HEK293 (cell line): ENCODE results near the gene LMO4.

Experiments used
- ATF2 ChIP-seq: fragments of 450-650 bp; formaldehyde crosslinking; IDR thresholded peaks from 2 replicates; pipeline ENCODE4 v1.5.1; 2016; ENCODE audit warnings: missing biosample characterization, missing genetic modification characterization, low read depth
- EGR2 ChIP-seq: fragments of 450-650 bp; formaldehyde crosslinking; IDR thresholded peaks from 2 replicates; pipeline ENCODE4 v1.5.1; 2016; ENCODE audit warnings: low read depth, missing biosample characterization, missing genetic modification characterization
- GLI4 ChIP-seq: fragments of 450-650 bp; formaldehyde crosslinking; IDR thresholded peaks from 2 replicates; pipeline ENCODE4 v1.5.1; 2016; ENCODE audit warnings: missing biosample characterization, missing genetic modification characterization
- HIC1 ChIP-seq: fragments of 450-650 bp; formaldehyde crosslinking; IDR thresholded peaks from 2 replicates; pipeline ENCODE4 v1.5.1; 2016; ENCODE audit warnings: missing biosample characterization, missing genetic modification characterization
- MYNN ChIP-seq: fragments of 450-650 bp; formaldehyde crosslinking; IDR thresholded peaks from 2 replicates; pipeline ENCODE4 v1.5.1; 2016; ENCODE audit warnings: missing biosample characterization, missing genetic modification characterization, borderline replicate concordance
- SCRT1 ChIP-seq: fragments of 450-650 bp; formaldehyde crosslinking; IDR thresholded peaks from 2 replicates; pipeline ENCODE4 v1.5.1; 2016; ENCODE audit warnings: missing biosample characterization, missing genetic modification characterization, borderline replicate concordance
- ZBTB10 ChIP-seq: fragments of 450-650 bp; formaldehyde crosslinking; IDR thresholded peaks from 2 replicates; pipeline ENCODE4 v1.5.1; 2016; ENCODE audit warnings: missing biosample characterization, missing genetic modification characterization
- ZBTB11 ChIP-seq: fragments of 450-650 bp; formaldehyde crosslinking; conservative IDR thresholded peaks from 2 replicates; pipeline ENCODE4 v1.5.1; 2016; ENCODE audit warnings: low read depth, missing biosample characterization, missing genetic modification characterization
- ZBTB21 ChIP-seq: fragments of 450-650 bp; formaldehyde crosslinking; IDR thresholded peaks from 2 replicates; pipeline ENCODE4 v1.5.1; 2017; ENCODE audit warnings: missing biosample characterization, missing genetic modification characterization
- ZEB2 ChIP-seq: fragments of 450-650 bp; formaldehyde crosslinking; IDR thresholded peaks from 2 replicates; pipeline ENCODE4 v1.5.1; 2016; ENCODE audit warnings: missing biosample characterization, missing genetic modification characterization
- ZFP69B ChIP-seq: fragments of 450-650 bp; formaldehyde crosslinking; IDR thresholded peaks from 2 replicates; pipeline ENCODE4 v1.5.1; 2016; ENCODE audit warnings: missing biosample characterization, missing genetic modification characterization
- ZNF19 ChIP-seq: fragments of 450-650 bp; formaldehyde crosslinking; IDR thresholded peaks from 2 replicates; pipeline ENCODE4; 2016; ENCODE audit warnings: missing biosample characterization, missing genetic modification characterization, low read depth
- ZNF366 ChIP-seq: fragments of 450-650 bp; formaldehyde crosslinking; conservative IDR thresholded peaks from 2 replicates; pipeline ENCODE4 v1.5.1; 2016; ENCODE audit warnings: missing biosample characterization, missing genetic modification characterization
- ZNF394 ChIP-seq: fragments of 450-650 bp; formaldehyde crosslinking; IDR thresholded peaks from 2 replicates; pipeline ENCODE4 v1.5.1; 2016; ENCODE audit warnings: missing biosample characterization, missing genetic modification characterization, mild to moderate bottlenecking, moderate library complexity, borderline replicate concordance
- ZNF48 ChIP-seq: fragments of 450-650 bp; formaldehyde crosslinking; IDR thresholded peaks from 2 replicates; pipeline ENCODE4 v1.5.1; 2016; ENCODE audit warnings: missing biosample characterization, missing genetic modification characterization
- ZNF488 ChIP-seq: fragments of 450-650 bp; formaldehyde crosslinking; IDR thresholded peaks from 2 replicates; pipeline ENCODE4 v1.5.1; 2016; ENCODE audit warnings: missing biosample characterization, missing genetic modification characterization
- ZNF501 ChIP-seq: fragments of 450-650 bp; formaldehyde crosslinking; IDR thresholded peaks from 2 replicates; pipeline ENCODE4 v1.5.1; 2016; ENCODE audit warnings: missing biosample characterization, missing genetic modification characterization
- ZNF571 ChIP-seq: fragments of 450-650 bp; formaldehyde crosslinking; IDR thresholded peaks from 2 replicates; pipeline ENCODE4 v1.5.0; 2017; ENCODE audit warnings: missing biosample characterization, missing genetic modification characterization
- ZNF626 ChIP-seq: fragments of 450-650 bp; sonication (Bioruptor Pico); formaldehyde crosslinking; IDR thresholded peaks from 2 replicates; pipeline ENCODE4 v1.5.1; 2018; ENCODE audit warnings: missing biosample characterization, missing genetic modification characterization, inconsistent platforms
- ZNF629 ChIP-seq: fragments of 450-650 bp; formaldehyde crosslinking; IDR thresholded peaks from 2 replicates; pipeline ENCODE4 v1.5.1; 2017; ENCODE audit warnings: missing biosample characterization, missing genetic modification characterization
- ZNF645 ChIP-seq: fragments of 450-650 bp; formaldehyde crosslinking; IDR thresholded peaks from 2 replicates; pipeline ENCODE4; 2016; ENCODE audit warnings: missing biosample characterization, missing genetic modification characterization
- ZNF658 ChIP-seq: fragments of 450-650 bp; formaldehyde crosslinking; IDR thresholded peaks from 2 replicates; pipeline ENCODE4; 2016; ENCODE audit warnings: missing biosample characterization, missing genetic modification characterization
- ZNF692 ChIP-seq: fragments of 450-650 bp; formaldehyde crosslinking; IDR thresholded peaks from 2 replicates; pipeline ENCODE4 v1.5.1; 2016; ENCODE audit warnings: missing biosample characterization, missing genetic modification characterization
- ZNF843 ChIP-seq: fragments of 450-650 bp; formaldehyde crosslinking; IDR thresholded peaks from 2 replicates; pipeline ENCODE4 v1.5.1; 2016; ENCODE audit warnings: missing biosample characterization, missing genetic modification characterization

Gene LMO4

GRCh38 chr1:87331365-87332241, 2.9 kb downstream of the LMO4 start (continued):
- peak; percentile 72 for TF ChIP-seq ZNF692 (tag by site-specific recombination)
- TF ChIP-seq ZFP69B (tag by site-specific recombination): no peak; the same call in 1 of the 2 replicates
- 0 out of 2 replicates have a peak, but pooled peaks have one; percentile 40 for TF ChIP-seq HIC1 (tag by site-specific recombination)
- TF ChIP-seq ZNF488: no peak
- TF ChIP-seq ZEB2 (tag by site-specific recombination): peak; percentile 92
- no peak for TF ChIP-seq GLI4 (tag by site-specific recombination)
- TF ChIP-seq ZNF629: no peak
- no peak for TF ChIP-seq ZNF19 (tag by site-specific recombination)
- TF ChIP-seq SCRT1 (tag by site-specific recombination): no peak
- peak; percentile 65; the same call in 1 of the 2 replicates for TF ChIP-seq EGR2 (tag by site-specific recombination)
- no peak for TF ChIP-seq ATF2 (tag by site-specific recombination)
- TF ChIP-seq ZNF571 (tag by site-specific recombination): no peak
- TF ChIP-seq ZNF658: no peak
- no peak for TF ChIP-seq MYNN
- TF ChIP-seq ZBTB21 (tag by site-specific recombination): no peak
- no peak for TF ChIP-seq ZBTB10
- no peak for TF ChIP-seq ZNF48 (tag by site-specific recombination)
- no peak for TF ChIP-seq ZNF843
- peak; percentile 95 for TF ChIP-seq ZNF366 (tag by site-specific recombination)
- TF ChIP-seq ZBTB11 (tag by site-specific recombination): 0 out of 2 replicates have a peak, but pooled peaks have one; percentile 8
- TF ChIP-seq ZNF626 (tag by site-specific recombination): no peak
- peak; percentile 20; the same call in 1 of the 2 replicates for TF ChIP-seq ZNF394 (tag by site-specific recombination)
- peak; percentile 75; the same call in 1 of the 2 replicates for TF ChIP-seq ZNF501
- no peak for TF ChIP-seq ZNF645
